ENCODE results near the gene STOX1.

The STOX1 gene

GRCh38 chr10:68828833-68829232 is 1.5 kb downstream of the STOX1 start:
- no peak for TF ChIP-seq CTCF (IDR thresholded peaks at IDR 0.05)
- H3K27me3 ChIP-seq, result peaks cover 63% of the 10 kb centered on the region
- no peak overlapping the region for H3K4me3 ChIP-seq (ENCODE audit: low read depth in 1 of 2, low read length in 1 of 2)
- peaks cover 6 to 8% of the 10 kb centered on the region in 2 experiments for H3K4me1 ChIP-seq (ENCODE audit: control insufficient read depth in 1 of 2, insufficient read depth in 1 of 2, low read depth in 1 of 2, low read length in 1 of 2)
- H3K9me3 ChIP-seq, result no peaks in the 10 kb centered on the region
- no peak overlapping the region for H3K27ac ChIP-seq
- no peaks in the 10 kb centered on the region for H3K36me3 ChIP-seq

GRCh38 chr10:68829521-68829920 is 2.2 kb downstream of the STOX1 start:
- Histone ChIP-seq H3K27me3 (peaks cover 63% of the 10 kb centered on the region), H3K4me1 (ENCODE audit: control insufficient read depth in 1 of 2, insufficient read depth in 1 of 2, low read depth in 1 of 2, low read length in 1 of 2) (peaks cover 6 to 8% of the 10 kb centered on the region in 2 experiments), H3K9me3 (no peaks in the 10 kb centered on the region), H3K36me3 (no peaks in the 10 kb centered on the region), H3K27ac (no peak overlapping the region), H3K4me3 (ENCODE audit: low read depth in 1 of 2, low read length in 1 of 2) (no peak overlapping the region)
- no peak for TF ChIP-seq CTCF (IDR thresholded peaks at IDR 0.05)

- no peak for TF ChIP-seq CTCF (IDR thresholded peaks at IDR 0.05)
- peaks cover 6 to 8% of the 10 kb centered on the region in 2 experiments for H3K4me1 ChIP-seq (ENCODE audit: control insufficient read depth in 1 of 2, insufficient read depth in 1 of 2, low read depth in 1 of 2, low read length in 1 of 2)
- H3K27me3 ChIP-seq, result peaks cover 61% of the 10 kb centered on the region
- no peaks in the 10 kb centered on the region for H3K36me3 ChIP-seq
- H3K4me3 ChIP-seq (ENCODE audit: low read depth in 1 of 2, low read length in 1 of 2), result no peak overlapping the region
- no peaks in the 10 kb centered on the region for H3K9me3 ChIP-seq
- H3K27ac ChIP-seq, result no peak overlapping the region
Measured at GRCh38 chr10:68829952-68830351, 2.6 kb downstream of the STOX1 start.

GRCh38 chr10:68831961-68832455 is 4.7 kb downstream of the STOX1 start:
- Histone ChIP-seq H3K27ac (no peak overlapping the region), H3K27me3 (peaks cover 41% of the 10 kb centered on the region), H3K9me3 (no peaks in the 10 kb centered on the region), H3K36me3 (no peaks in the 10 kb centered on the region), H3K4me3 (ENCODE audit: low read depth in 1 of 2, low read length in 1 of 2) (no peak overlapping the region), H3K4me1 (ENCODE audit: control insufficient read depth in 1 of 2, insufficient read depth in 1 of 2, low read depth in 1 of 2, low read length in 1 of 2) (peaks cover 2 to 6% of the 10 kb centered on the region in 2 experiments)
- no peak for TF ChIP-seq CTCF (IDR thresholded peaks at IDR 0.05)

DNA sequence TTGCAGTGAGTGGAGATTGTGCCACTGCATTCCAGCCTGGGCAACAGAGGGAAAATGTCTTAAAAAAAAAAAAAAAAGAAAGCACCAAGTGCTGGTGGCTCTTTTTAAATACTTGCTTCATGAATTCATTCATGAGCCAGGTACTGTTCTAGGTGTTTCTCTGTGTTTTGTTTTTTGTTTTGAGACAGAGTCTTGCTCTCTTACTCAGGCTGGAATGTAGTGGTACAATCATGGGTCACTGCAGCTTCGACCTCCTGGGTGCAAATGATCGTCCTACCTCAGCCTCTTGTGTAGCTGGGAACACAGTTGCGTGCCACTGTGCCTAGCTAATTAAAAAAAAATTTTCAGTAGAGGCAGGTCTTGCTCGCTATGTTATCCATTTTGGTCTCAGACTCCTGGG is 5.3 kb downstream of the STOX1 start:
- Histone ChIP-seq H3K27me3 (peaks cover 36% of the 10 kb centered on the region), H3K9me3 (no peaks in the 10 kb centered on the region), H3K36me3 (no peaks in the 10 kb centered on the region), H3K4me3 (ENCODE audit: low read depth in 1 of 2, low read length in 1 of 2) (no peak overlapping the region), H3K4me1 (ENCODE audit: control insufficient read depth in 1 of 2, insufficient read depth in 1 of 2, low read depth in 1 of 2, low read length in 1 of 2) (peaks cover 0 to 2% of the 10 kb centered on the region in 2 experiments), H3K27ac (no peak overlapping the region)
- TF ChIP-seq CTCF (IDR thresholded peaks at IDR 0.05), result no peak

All from neutrophil (primary cell).